HuH-7.5 (cell line): ENCODE measurements around the gene COL28A1.

Experiments used
- DNase-seq: peaks from one replicate; pipeline ENCODE4 v3.0.0; 2011; ENCODE audit warnings: low spot score

The COL28A1 gene

GRCh38 chr7:7535691-7536090 lies at the start of gene COL28A1:
COL28A1 (minus strand) TSS chr7:7535873; CDS start chr7:7532875, 2,998 bp downstream.
- DNase-seq: no peak

DNA sequence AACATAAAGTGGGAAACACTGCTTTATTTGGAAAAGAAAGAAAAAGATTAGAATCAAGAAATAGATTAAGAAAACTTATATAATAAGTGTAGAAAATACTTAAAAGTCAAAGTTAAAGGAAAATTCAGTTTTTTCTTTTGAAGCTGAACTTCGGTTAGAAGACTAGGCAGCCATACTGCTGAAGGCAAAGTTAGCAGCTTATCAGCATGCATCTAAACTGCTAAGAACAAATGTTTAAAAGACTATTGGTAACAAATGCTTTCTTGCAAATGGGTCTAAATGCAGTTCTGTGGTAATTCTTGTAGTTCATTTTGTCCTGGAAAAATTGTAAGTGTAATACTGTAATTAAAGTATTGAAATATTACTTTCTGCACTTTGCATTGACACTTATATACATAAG lies 49.0 kb upstream of the COL28A1 start:
- DNase-seq: no peak

- DNase-seq: no peak
These were observed 48.1 kb upstream of the COL28A1 start for GRCh38 chr7:7583731-7584130.

DNA sequence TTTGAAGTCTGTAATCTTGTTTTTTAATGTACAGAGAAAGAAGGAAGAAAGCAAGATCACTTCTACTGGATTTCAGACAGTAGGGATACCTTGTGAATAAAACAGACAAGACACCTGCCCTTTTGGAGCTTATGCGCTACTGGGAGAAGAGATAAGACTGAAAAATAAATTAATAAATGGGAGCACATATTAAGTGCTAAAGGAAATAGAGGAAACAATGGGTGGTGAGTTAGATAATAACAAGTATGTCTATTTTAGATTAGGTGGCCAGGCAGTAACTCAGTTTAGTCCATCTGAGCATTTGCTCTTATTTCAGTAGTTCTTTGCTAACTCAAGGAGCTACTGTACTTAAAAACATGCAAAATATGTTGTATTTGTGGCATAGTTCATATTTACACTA lies 46.9 kb upstream of the COL28A1 start:
- DNase-seq: no peak

DNA sequence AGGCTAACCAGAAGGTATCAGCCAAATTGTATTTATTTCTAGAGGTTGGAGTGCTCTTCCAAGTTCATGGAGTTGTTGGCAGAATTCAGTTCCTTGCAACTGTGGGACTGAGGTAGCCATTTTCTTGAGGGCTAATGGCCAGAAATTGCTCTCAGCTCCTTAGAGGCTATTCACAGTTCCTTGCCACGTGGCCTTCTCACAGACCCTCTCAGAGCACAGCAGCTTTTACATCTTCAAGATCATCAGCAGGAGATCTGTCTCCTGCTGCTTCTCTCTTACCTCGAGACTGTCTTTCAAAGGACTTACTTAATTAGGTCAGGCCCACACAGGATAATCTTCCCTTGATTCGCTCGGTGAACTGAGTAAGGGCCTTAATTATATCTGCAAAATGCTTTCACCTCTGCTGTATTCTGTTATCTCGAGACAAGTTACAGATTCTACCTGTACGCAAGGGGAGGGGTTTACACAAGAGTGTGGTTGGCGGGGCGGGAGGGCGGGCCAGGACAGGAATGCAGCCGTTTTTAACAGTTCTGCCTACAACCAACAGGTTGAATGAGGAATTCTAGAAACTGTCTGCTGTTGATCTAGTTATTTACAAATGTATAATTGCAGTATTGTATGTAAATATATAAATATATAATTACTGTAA lies 46.0 kb upstream of the COL28A1 start:
- no peak for DNase-seq

GRCh38 chr7:7579638-7580037 lies 44.0 kb upstream of the COL28A1 start:
- DNase-seq: no peak

- no peak for DNase-seq
These were observed 42.2 kb upstream of the COL28A1 start for GRCh38 chr7:7577888-7578287.

DNA sequence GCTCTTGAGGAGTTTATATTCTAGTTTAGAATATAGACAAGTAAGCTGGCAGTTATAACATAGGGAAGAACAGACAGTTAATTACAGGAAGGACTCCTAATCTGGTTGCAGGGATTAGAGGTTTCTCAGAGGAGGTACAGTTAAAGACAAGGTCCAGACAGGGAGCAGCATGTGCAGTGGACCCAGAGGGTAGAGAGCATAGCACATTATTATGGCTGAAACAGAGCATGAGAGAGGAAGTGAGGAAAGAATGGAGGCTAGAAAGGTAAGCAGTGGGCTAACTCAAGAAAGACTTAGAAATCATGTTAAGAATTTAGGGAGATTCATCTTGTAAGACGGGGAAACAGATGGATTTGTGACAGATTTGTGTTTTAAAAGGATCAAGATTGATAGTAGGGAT lies 40.7 kb upstream of the COL28A1 start:
- DNase-seq: no peak

DNA sequence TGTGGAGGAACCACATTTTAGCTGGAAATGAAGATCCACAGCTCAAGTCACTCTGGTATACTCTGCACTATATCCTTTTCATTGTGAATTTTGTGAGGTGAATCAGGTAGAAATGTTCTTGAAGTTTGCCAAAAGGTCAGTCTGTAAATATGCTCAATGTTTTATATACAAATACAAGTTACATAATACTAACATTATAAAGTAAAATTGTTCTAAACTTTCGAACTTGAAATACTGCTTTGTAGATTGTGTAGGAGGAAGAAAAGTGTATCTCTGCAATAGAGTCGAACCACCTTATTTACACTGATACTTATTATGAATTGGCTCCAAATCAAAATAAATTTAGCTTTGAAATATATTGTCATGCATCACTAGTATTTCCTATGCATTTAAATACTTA lies 38.0 kb upstream of the COL28A1 start:
- DNase-seq: no peak

- DNase-seq: no peak
These were observed 34.9 kb upstream of the COL28A1 start for GRCh38 chr7:7570584-7570983.

DNA sequence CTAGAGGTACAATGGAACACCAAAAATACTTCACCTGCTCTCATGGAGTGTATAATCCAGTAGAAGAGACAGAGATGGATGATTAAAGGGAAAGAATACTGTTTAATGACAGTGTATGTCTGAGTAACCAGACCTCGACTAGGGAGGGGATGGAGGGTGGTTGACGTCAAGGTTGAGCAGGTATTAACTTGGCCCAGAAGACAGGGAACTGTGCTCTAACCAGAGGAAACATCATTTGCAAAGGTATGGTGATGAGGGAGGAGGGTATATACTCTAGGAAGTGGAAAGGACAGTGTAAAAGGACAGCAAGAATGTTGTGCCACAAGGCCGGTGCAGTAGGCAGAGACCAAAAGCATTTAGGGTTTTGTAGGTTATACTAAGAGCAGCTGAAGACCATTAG lies 33.9 kb upstream of the COL28A1 start:
- DNase-seq: no peak

DNA sequence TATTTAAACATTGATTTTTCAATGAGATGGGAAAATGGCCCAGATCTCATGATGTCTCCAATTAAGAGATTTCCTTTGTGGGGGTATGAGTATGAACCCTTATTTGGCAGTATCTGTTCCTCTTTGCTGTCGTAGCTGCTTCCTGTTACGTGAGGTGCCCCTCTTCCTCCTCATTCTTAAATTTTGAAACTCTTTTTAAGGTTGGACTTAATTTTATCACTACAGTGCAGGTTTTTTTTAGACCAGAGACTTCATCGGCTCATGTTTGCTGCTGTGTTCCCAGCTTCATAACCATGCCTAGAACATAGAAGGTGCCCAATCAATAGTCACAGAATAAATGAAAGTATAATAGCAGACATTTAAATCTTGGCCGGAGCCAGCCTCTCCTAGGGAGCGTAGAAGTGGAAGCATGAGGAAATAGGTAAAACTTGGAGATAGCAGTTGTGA lies 33.4 kb upstream of the COL28A1 start:
- DNase-seq: no peak

DNA sequence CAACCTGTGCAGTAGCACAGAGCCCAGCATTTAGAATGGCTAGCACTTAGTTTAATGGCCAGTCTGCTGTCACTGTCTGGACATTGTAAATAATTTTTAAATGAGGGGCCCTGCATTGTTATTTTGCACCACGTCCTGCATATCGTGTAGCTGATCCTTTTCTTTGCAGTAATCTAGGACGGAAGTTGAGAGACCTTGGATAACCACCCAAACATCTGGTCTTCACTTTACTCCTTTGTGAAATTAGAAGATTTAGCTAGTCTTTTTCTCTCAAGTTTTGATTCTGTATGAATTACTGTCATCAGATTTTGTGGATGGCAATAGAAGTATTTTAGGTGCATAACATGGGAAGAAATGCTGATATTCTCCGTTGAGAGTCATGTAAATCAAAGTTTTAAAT lies 32.9 kb upstream of the COL28A1 start:
- DNase-seq: no peak

- no peak for DNase-seq
These were observed 32.3 kb upstream of the COL28A1 start for GRCh38 chr7:7567898-7568531.

DNA sequence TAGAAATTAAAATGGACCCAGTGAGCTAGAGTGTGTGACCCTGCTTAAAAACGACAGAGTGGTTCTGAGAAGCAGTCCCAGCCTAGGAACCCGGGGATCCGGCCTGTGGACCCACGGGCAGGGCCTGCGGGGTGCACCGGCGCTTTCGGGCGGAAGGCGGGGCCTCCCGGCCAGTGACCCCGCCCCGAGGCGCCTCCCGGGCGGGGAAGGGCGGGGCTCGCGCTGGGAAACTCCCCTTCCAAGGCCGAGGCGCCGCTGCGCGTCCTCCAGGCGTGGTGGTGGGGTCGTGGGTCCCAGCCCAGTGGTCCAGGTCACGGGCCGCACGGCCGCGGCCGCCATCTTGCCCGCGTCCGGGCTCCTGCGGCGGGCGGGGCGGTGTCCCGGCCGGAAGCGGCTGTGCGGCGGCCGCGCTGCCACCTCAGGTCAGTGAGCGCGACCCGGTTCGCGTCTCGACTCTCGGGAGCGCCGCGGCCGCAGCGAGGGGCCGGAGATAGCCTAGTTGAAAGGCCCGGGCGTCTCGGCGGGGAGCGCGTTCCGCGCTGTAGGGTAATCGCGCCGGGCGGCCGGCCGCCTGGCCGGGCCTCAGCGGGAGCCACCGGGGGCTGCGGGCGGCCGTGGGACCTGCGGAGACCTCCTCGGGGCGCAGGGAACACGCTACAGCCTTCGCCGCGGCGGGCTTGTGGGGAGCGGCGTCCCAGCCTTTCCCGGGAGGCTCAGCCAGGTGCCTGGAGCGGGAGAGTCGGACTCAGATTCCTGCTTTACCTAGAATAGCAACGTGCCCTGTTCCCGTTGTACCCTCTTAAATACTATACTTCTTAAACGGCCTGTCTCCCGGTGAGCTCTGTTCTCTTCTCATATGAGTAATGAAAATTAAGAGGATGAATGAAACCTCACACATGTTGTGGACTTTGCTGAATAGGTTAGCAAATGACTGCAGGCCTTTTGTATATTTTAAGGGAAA lies 31.3 kb upstream of the COL28A1 start, which contains the start of gene MIOS:
Gene MIOS, plus strand, starts transcription at position 234 of the 961 bp plus-strand sequence. CDS start 5,592 bp downstream, outside the sequence.
- DNase-seq: peak; percentile 87

- no peak for DNase-seq
These were observed 30.3 kb upstream of the COL28A1 start for GRCh38 chr7:7565746-7566650.

DNA sequence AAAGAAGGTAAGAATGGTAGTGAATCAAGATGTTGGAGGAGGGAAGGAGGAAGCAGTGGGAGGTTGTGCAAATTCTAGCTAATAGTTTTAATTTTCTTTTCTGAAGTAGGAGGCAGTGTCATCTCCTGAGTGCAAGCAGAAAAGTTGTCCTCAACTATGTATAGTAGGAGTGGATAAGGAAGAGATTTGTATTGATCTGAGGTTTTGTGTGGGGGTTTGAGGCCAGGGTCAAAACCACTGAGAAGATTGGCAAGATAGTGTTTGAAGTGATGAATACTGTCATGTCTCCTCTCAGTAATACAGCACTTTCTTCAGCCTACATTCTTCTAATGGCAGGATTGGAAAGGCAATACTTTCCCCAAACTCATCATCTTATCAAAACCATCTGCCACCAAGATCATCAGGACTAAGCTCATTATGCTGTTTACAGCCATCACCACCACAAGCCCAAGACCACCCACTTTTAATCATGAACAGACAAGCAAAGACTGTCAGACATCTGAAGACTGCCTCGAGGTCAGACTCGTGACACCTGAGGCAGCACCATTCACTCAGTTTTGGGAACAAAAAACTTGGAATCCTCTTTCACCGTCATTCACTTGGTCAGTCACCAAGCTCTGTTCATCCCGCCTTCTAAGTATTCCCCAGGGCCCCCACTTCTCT lies 29.5 kb upstream of the COL28A1 start:
- no peak for DNase-seq

DNA sequence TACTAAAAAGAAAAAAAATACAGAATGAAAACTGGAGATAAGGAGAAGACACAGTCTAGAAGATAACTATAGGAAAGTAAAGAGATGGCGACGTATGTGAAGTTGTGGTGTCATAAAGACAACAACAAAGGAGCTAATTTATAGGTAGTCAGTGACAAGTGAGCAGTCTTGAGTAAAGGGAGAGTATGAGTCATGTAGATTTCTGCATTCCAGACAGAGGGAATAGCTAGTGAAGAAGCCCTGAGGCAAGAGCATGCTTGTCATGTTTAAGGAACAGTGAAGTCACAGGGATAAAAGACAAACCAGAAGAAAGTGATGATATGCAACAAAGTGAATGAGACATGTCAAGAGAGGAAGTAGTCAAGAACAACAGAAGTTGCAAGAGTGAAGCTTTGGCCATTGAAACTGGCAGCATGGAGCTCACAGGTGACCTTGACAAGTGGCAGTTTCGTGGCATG lies 28.7 kb upstream of the COL28A1 start:
- DNase-seq: no peak

DNA sequence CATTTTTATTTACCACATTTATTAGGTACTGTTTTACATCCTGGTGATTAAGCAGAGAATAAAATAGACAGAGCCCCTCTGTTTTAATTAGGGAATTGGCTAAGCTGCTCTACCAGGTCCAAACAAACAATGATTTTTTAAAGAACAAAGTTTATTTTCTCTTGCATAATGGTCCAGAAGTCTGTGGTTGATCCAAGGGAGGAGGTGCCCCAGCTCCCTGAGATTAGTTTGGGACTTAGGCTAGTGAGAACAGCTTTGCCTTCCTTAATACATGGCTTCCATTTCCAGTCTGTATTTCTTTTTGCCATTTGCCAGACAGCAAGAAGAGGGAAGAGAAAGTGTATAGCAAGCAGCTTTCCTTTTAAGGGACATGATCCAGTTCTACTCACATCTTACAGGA lies 28.1 kb upstream of the COL28A1 start:
- no peak for DNase-seq

GRCh38 chr7:7563269-7563668 lies 27.6 kb upstream of the COL28A1 start:
- DNase-seq: no peak

DNA sequence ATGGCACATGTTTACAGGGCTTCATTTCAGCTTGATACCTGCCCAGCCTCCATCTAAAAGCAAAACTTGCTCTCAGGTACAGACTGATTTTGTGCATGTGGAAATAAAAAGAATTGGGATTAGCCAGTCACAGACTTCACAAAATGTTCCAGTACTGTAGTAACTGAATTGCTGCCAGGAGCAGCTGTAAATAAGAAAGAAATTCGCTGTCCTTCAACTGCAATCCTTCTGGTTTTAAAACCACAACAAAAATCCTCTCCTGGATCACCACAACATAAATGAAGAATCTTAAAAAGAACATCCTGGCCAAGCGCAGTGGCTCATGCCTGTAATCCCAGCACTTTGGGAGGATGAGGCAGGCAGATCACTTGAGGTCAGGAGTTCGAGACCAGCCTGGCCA lies 27.1 kb upstream of the COL28A1 start:
- DNase-seq: no peak
